ENCODE measurements around the gene PER3. TPM values are rescaled to one million over a fixed set of nuclear protein-coding genes. Genes with fewer than 3 reads are reported as not detected.
"Not testable (repeated sequence)": the region's sequence is repeated elsewhere in the genome, so short reads cannot be mapped to it uniquely, and the experiment has no call there.

The PER3 gene
- total and polyA plus RNA-seq, 12 donors = 2.1 to 36.3 (median 16.9) TPM

- ATAC-seq (no peak), DNase-seq (no peak)
- Histone ChIP-seq H3K27ac (no peak overlapping the region), H3K36me3 (peaks cover 0 to 67% (median 49%) of the 10 kb centered on the region in 9 donors), H3K4me1 (peaks cover 3 to 52% (median 33%) of the 10 kb centered on the region in 9 donors), H3K9me3 (peaks cover 0 to 24% (median 0%) of the 10 kb centered on the region in 11 donors), H3K4me3 (no peak overlapping the region), H3K27me3 (no peaks in the 10 kb centered on the region)
- TF ChIP-seq CTCF (IDR thresholded peaks at IDR 0.05) = no peak
- 53 to 60% methylated on average over 5 of the region's 5 CpGs for WGBS, 2 donors
- intact Hi-C loops (cut with DNase I) = no loop called here
Measured at GRCh38 chr1:7786795-7787194, 2.7 kb downstream of the PER3 start.

- 82 to 86% methylated on average over 5 of the region's 5 CpGs for WGBS, 2 donors
Measured at GRCh38 chr1:7789828-7790227, 5.7 kb downstream of the PER3 start.

GRCh38 chr1:7791027-7791426 lies 6.9 kb downstream of the PER3 start:
- Histone ChIP-seq H3K9me3 (peaks cover 0 to 25% (median 0%) of the 10 kb centered on the region in 11 donors), H3K36me3 (peaks cover 0 to 100% (median 65%) of the 10 kb centered on the region in 9 donors), H3K4me1 (peaks cover 0 to 27% (median 12%) of the 10 kb centered on the region in 9 donors)
- H3K4me3 ChIP-seq; ATAC-seq; DNase-seq; intact Hi-C loops (cut with DNase I); H3K27ac ChIP-seq; H3K27me3 ChIP-seq: not testable (repeated sequence)
- 95 to 99% methylated on average over 3 of the region's 3 CpGs for WGBS, 2 donors

More at GRCh38 chr1:7789828-7790227, 5.7 kb downstream of the PER3 start:
- no peak overlapping the region for H3K27ac ChIP-seq
- ATAC-seq (no peak), DNase-seq (no peak)
- intact Hi-C loops (cut with DNase I) = no loop called here
- peaks cover 0 to 25% (median 0%) of the 10 kb centered on the region in 11 donors for H3K9me3 ChIP-seq
- peaks cover 0 to 98% (median 59%) of the 10 kb centered on the region in 9 donors for H3K36me3 ChIP-seq
- H3K4me3 ChIP-seq = no peak overlapping the region
- H3K27me3 ChIP-seq = no peaks in the 10 kb centered on the region
- no peak for TF ChIP-seq CTCF (IDR thresholded peaks at IDR 0.05)
- H3K4me1 ChIP-seq = peaks cover 0 to 39% (median 18%) of the 10 kb centered on the region in 9 donors

- no peak for DNase-seq
Measured at GRCh38 chr1:7795406-7795805, 11.3 kb downstream of the PER3 start.

More at GRCh38 chr1:7795406-7795805, 11.3 kb downstream of the PER3 start:
- Histone ChIP-seq H3K4me1 (no peaks in the 10 kb centered on the region), H3K27me3 (no peaks in the 10 kb centered on the region), H3K36me3 (peaks cover 0 to 100% (median 62%) of the 10 kb centered on the region in 9 donors), H3K4me3 (no peak overlapping the region), H3K27ac (no peak overlapping the region), H3K9me3 (peaks cover 0 to 15% (median 0%) of the 10 kb centered on the region in 11 donors)
- no peak for TF ChIP-seq CTCF (IDR thresholded peaks at IDR 0.05)
- 83 to 88% methylated on average over 12 of the region's 12 CpGs for WGBS, 2 donors
- intact Hi-C loops (cut with DNase I) = no loop called here
- ATAC-seq = no peak
